OCI-LY3 (cell line): Measurements from ENCODE around the gene FAM110D.

ENCODE experiments used
- H2AFZ ChIP-seq: fragments of 200-600, 300-600 bp; shearing (Covaris generic); 2 replicates; pipeline ENCODE4 v1.6.0; 2014; ENCODE audit warnings: antibody characterized with exemption, low read depth, low read length
- H3K27ac ChIP-seq: fragments of 200-600, 300-600 bp; sonication (generic); 2 replicates; pipeline ENCODE4 v1.5.1; 2014; ENCODE audit warnings: mild to moderate bottlenecking, low read length, moderate library complexity, mixed read lengths
- H3K27me3 ChIP-seq: fragments of 200-600, 300-600 bp; sonication (generic); 2 replicates; pipeline ENCODE4 v1.6.1; 2014; ENCODE audit warnings: low read depth, low read length, mixed read lengths
- H3K36me3 ChIP-seq: fragments of 200-600, 300-600 bp; sonication (generic); replicated peaks from 2 replicates; pipeline ENCODE3; 2014; ENCODE audit warnings: low read depth, low read length, mixed read lengths
- H3K4me1 ChIP-seq: fragments of 300-600, 200-600 bp; sonication (generic); 2 replicates; pipeline ENCODE4 v1.6.1; 2014; ENCODE audit warnings: low read length, mixed read lengths
- H3K4me2 ChIP-seq: fragments of 200-600, 300-600 bp; sonication (generic); 2 replicates; pipeline ENCODE4 v1.6.1; 2014; ENCODE audit warnings: low read length, mixed read lengths
- H3K4me3 ChIP-seq: fragments of 300-600, 200-600 bp; sonication (generic); 2 replicates; pipeline ENCODE4 v1.5.1; 2014; ENCODE audit warnings: antibody characterized with exemption, mild to moderate bottlenecking, low read length, moderate library complexity
- H3K79me2 ChIP-seq: fragments of 300-600, 200-600 bp; shearing (Covaris generic); 2 replicates; pipeline ENCODE4 v1.6.1; 2014; ENCODE audit warnings: mild to moderate bottlenecking, low read length, mixed read lengths
- H3K9ac ChIP-seq: fragments of 300-600, 200-600 bp; shearing (Covaris generic); 2 replicates; pipeline ENCODE4 v1.6.0; 2014; ENCODE audit warnings: mild to moderate bottlenecking, low read length, moderate library complexity
- H3K9me3 ChIP-seq: fragments of 200-600, 300-600 bp; shearing (Covaris generic); 2 replicates; pipeline ENCODE4 v1.6.1; 2014; ENCODE audit warnings: low read length, mixed read lengths; ENCODE audit not compliant: insufficient read depth
- H4K20me1 ChIP-seq: fragments of 200-600, 300-600 bp; sonication (generic); 2 replicates; pipeline ENCODE4 v1.6.1; 2016; ENCODE audit warnings: low read length, mixed read lengths; ENCODE audit not compliant: insufficient read depth
- CTCF ChIP-seq: fragments of 200-600, 300-600 bp; sonication (generic); IDR thresholded peaks from 2 replicates; pipeline ENCODE4 v1.5.1; 2014; ENCODE audit warnings: antibody characterized with exemption, low read length, low read depth
- EZH2phosphoT487 ChIP-seq: fragments of 200-600 bp; shearing (Covaris generic); IDR thresholded peaks from 2 replicates; pipeline ENCODE4 v1.6.1; 2018; ENCODE audit warnings: antibody characterized with exemption, mixed run types, low read depth

FAM110D gene

GRCh38 chr1:26182383-26182696, 23.5 kb downstream of the FAM110D start:
- H3K36me3 ChIP-seq, result no peaks in the 10 kb centered on the region
- H3K79me2 ChIP-seq, result no peaks in the 10 kb centered on the region
- no peak overlapping the region for H3K9ac ChIP-seq
- H3K4me3 ChIP-seq, result no peak overlapping the region
- H4K20me1 ChIP-seq, result no peaks in the 10 kb centered on the region
- H3K9me3 ChIP-seq, result no peaks in the 10 kb centered on the region
- H3K4me2 ChIP-seq, result no peak overlapping the region
- H3K27ac ChIP-seq, result no peak overlapping the region
- H2AFZ ChIP-seq, result no peak overlapping the region
- no peaks in the 10 kb centered on the region for H3K27me3 ChIP-seq
- TF ChIP-seq CTCF (no peak), EZH2phosphoT487 (no peak)
- H3K4me1 ChIP-seq, result no peaks in the 10 kb centered on the region

GRCh38 chr1:26184086-26184485, 25.2 kb downstream of the FAM110D start:
- Histone ChIP-seq H3K9me3 (no peaks in the 10 kb centered on the region), H3K27me3 (no peaks in the 10 kb centered on the region), H4K20me1 (no peaks in the 10 kb centered on the region), H3K4me2 (no peak overlapping the region), H3K9ac (no peak overlapping the region), H3K4me1 (no peaks in the 10 kb centered on the region), H3K36me3 (no peaks in the 10 kb centered on the region), H3K27ac (no peak overlapping the region), H3K79me2 (no peaks in the 10 kb centered on the region), H3K4me3 (no peak overlapping the region), H2AFZ (no peak overlapping the region)
- TF ChIP-seq CTCF (no peak), EZH2phosphoT487 (no peak)

DNA sequence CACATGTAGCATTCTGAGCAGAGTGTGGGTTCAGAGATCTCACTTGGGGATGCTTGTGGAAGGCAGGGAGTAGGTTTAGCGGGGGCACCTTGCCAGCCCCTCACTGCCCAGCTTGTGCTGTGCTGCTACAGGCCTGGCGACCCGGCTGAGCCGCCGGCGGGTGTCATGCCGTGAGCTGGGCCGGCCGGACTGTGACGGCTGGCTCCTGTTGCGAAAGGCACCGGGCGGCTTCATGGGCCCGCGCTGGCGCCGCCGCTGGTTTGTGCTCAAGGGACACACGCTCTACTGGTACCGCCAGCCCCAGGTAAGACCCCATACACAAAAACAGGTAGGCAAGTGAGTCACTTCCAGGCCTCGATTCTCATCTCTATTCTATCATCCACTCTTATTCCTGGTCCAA, 26.0 kb downstream of the FAM110D start:
- Histone ChIP-seq H3K4me3 (no peak overlapping the region), H3K79me2 (no peaks in the 10 kb centered on the region), H3K4me2 (no peak overlapping the region), H2AFZ (no peak overlapping the region), H3K9ac (no peak overlapping the region), H4K20me1 (no peaks in the 10 kb centered on the region), H3K9me3 (no peaks in the 10 kb centered on the region), H3K27ac (no peak overlapping the region), H3K27me3 (no peaks in the 10 kb centered on the region), H3K4me1 (no peaks in the 10 kb centered on the region), H3K36me3 (no peaks in the 10 kb centered on the region)
- no peak for TF ChIP-seq CTCF
- no peak for TF ChIP-seq EZH2phosphoT487

DNA sequence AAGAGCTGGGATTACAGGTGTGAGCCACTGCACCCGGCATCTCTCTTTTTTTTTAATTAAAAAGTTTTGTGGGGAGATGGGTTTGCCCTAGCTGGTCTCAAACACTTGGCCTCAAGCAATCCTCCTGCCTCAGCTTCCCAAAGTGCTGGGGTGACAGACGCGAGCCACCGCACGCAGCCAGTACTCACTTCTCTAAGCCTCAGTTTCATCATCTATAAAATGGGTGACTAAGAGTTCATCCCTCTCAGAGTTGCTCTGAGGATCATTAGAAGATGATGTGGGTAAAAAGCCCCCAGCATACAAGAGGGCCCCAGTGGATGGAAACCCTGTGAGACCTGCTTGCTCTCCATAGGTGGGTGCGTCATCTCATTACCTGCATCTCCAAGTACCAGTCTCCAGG, 29.0 kb downstream of the FAM110D start:
- Histone ChIP-seq H3K79me2 (no peaks in the 10 kb centered on the region), H3K4me3 (no peak overlapping the region), H3K27me3 (no peaks in the 10 kb centered on the region), H3K9me3 (no peaks in the 10 kb centered on the region), H4K20me1 (no peaks in the 10 kb centered on the region), H3K9ac (no peak overlapping the region), H3K36me3 (no peaks in the 10 kb centered on the region), H3K4me2 (no peak overlapping the region), H3K27ac (no peak overlapping the region), H3K4me1 (no peaks in the 10 kb centered on the region), H2AFZ (no peak overlapping the region)
- TF ChIP-seq CTCF (no peak), EZH2phosphoT487 (no peak)
